ENCODE data around the gene AMBN.

AMBN gene

GRCh38 chr4:70591955-70592582, at the start of gene AMBN:
TSS of gene AMBN (plus strand) at chr4:70592256. CDS start at chr4:70592359, 103 bp downstream.
- DNase-seq (ENCODE audit: low spot score): peak; percentile 68

- DNase-seq (ENCODE audit: low spot score): no peak
These were observed 47.7 kb upstream of the AMBN start for GRCh38 chr4:70544279-70544868.

GRCh38 chr4:70556856-70557255, 35.2 kb upstream of the AMBN start:
- DNase-seq (ENCODE audit: low spot score): no peak

- peak; percentile 19 for DNase-seq (ENCODE audit: low spot score)
These were observed 32.7 kb upstream of the AMBN start for GRCh38 chr4:70559211-70559830.

GRCh38 chr4:70559924-70560323, 32.1 kb upstream of the AMBN start:
- DNase-seq (ENCODE audit: low spot score): no peak

- no peak for DNase-seq (ENCODE audit: low spot score)
These were observed 28.0 kb upstream of the AMBN start for GRCh38 chr4:70564033-70564432.

GRCh38 chr4:70570796-70571195, 21.3 kb upstream of the AMBN start:
- no peak for DNase-seq (ENCODE audit: low spot score)

- no peak for DNase-seq (ENCODE audit: low spot score)
These were observed 20.3 kb upstream of the AMBN start for GRCh38 chr4:70571772-70572171.

- DNase-seq (ENCODE audit: low spot score): no peak
These were observed 16.1 kb upstream of the AMBN start for GRCh38 chr4:70575964-70576363.

GRCh38 chr4:70577220-70577927, 14.7 kb upstream of the AMBN start:
- DNase-seq (ENCODE audit: low spot score): no peak

GRCh38 chr4:70581980-70582379, 10.1 kb upstream of the AMBN start:
- no peak for DNase-seq (ENCODE audit: low spot score)

- DNase-seq (ENCODE audit: low spot score): no peak
These were observed 7.9 kb upstream of the AMBN start for GRCh38 chr4:70583952-70584834.

GRCh38 chr4:70586841-70587240, 5.2 kb upstream of the AMBN start:
- DNase-seq (ENCODE audit: low spot score): no peak

GRCh38 chr4:70589785-70590184, 2.3 kb upstream of the AMBN start:
- no peak for DNase-seq (ENCODE audit: low spot score)

- DNase-seq (ENCODE audit: low spot score): no peak
These were observed 2.1 kb downstream of the AMBN start for GRCh38 chr4:70594196-70594595.

- DNase-seq (ENCODE audit: low spot score): no peak
These were observed 8.2 kb downstream of the AMBN start for GRCh38 chr4:70600305-70600704.

- DNase-seq (ENCODE audit: low spot score): no peak
These were observed 8.9 kb downstream of the AMBN start for GRCh38 chr4:70600977-70601376.

- DNase-seq (ENCODE audit: low spot score): peak; percentile 60
These were observed 9.5 kb downstream of the AMBN start for GRCh38 chr4:70601422-70602039.

GRCh38 chr4:70603856-70604255, 11.8 kb downstream of the AMBN start:
- no peak for DNase-seq (ENCODE audit: low spot score)

- DNase-seq (ENCODE audit: low spot score): no peak
These were observed 14.4 kb downstream of the AMBN start for GRCh38 chr4:70606459-70606858.

GRCh38 chr4:70607334-70607853, 15.3 kb downstream of the AMBN start:
- no peak for DNase-seq (ENCODE audit: low spot score)

Data from putamen (tissue), 1 donor.